ENCODE data around the gene AGMAT.

- TF ChIP-seq CTCF (IDR thresholded peaks at IDR 0.05) (no peak), POLR2A (IDR thresholded peaks at IDR 0.05) (no peak)
Observed at GRCh38 chr1:15540186-15540585, 44.7 kb downstream of the AGMAT start.
